ENCODE results near the gene DPYSL5. TPM values are rescaled to one million over a fixed set of nuclear protein-coding genes. Genes with fewer than 3 reads are reported as not detected.

DPYSL5 gene
- total and polyA plus RNA-seq, 2 donors (not counting 3 experiments of a cell fraction or from before 2014, with no cell fraction given), result not detected

DNA sequence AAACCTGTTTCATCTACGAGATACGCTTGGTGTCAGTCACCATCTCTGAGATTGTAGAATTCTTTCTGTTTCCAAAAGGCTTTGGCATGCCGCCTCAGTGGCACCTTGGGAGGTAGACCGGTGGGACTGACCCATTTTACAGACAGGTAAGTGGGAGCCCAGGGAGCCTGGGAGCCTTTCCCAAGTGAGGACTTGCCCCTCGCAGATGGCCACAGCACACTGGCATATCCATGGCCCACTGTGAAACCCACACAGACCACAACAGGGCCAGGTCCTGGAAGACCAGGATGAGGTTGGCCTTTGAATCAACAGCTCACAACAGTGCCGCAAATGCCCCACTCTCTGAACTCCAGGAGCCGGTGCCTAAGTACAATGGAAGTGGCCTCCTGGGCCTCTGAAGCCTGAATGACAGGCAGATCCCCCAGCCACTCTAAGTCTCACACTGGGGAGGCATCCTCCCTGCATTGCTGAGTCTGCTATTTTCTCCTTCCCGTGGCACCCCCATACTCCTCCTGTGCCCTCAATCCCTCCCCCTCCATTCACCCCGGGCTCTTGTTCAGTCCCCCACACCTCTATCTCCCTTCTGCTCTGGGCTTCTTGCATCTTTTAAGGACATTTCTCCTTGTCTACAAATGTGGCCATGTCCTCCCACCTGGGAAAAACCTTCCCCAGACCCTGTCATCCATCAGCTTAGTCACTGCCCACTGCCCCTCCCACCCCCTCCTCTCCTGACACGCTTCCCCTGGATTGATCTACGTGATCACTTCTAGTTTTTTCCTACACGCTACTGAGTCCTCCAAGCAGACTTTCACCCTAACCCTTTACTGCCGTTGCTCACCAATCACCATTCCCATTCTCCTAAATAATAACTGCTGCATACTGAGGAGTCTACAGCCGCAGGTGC lies 35.9 kb upstream of the DPYSL5 start:
- H3K4me2 ChIP-seq (ENCODE audit: insufficient read depth, low read length), result no peak overlapping the region
- no peak overlapping the region for H2AFZ ChIP-seq (ENCODE audit: low read depth, low read length)
- DNase-seq (ENCODE audit: low read depth, low spot score) (no peak), FAIRE-seq (no peak)
- H3K27ac ChIP-seq (ENCODE audit: insufficient read depth, low read depth, low read length), result no peak overlapping the region
- CTCF ChIA-PET, result interaction anchor here (0.6 kb wide), 1 partner anchor 577 kb away, joined by 3 read pairs; no protein-coding TSS in a partner anchor
- TF ChIP-seq, protein P1, sequence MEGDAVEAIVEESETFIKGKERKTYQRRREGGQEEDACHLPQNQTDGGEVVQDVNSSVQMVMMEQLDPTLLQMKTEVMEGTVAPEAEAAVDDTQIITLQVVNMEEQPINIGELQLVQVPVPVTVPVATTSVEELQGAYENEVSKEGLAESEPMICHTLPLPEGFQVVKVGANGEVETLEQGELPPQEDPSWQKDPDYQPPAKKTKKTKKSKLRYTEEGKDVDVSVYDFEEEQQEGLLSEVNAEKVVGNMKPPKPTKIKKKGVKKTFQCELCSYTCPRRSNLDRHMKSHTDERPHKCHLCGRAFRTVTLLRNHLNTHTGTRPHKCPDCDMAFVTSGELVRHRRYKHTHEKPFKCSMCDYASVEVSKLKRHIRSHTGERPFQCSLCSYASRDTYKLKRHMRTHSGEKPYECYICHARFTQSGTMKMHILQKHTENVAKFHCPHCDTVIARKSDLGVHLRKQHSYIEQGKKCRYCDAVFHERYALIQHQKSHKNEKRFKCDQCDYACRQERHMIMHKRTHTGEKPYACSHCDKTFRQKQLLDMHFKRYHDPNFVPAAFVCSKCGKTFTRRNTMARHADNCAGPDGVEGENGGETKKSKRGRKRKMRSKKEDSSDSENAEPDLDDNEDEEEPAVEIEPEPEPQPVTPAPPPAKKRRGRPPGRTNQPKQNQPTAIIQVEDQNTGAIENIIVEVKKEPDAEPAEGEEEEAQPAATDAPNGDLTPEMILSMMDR (IDR thresholded peaks at IDR 0.05; ENCODE audit: extremely low read depth in 1 of 2, insufficient read depth in 1 of 2, low read depth in 1 of 2, low read length in 2 of 2), result no peak
- TF ChIP-seq POLR2A (IDR thresholded peaks at IDR 0.05; ENCODE audit: low read depth, low read length) (no peak), EZH2 (IDR thresholded peaks at IDR 0.05; ENCODE audit: borderline replicate concordance, low read depth, low read length, severe bottlenecking) (no peak), POLR2AphosphoS5 (IDR thresholded peaks at IDR 0.05; ENCODE audit: insufficient read depth, low read depth, low read length) (no peak), FOS (IDR thresholded peaks at IDR 0.05; ENCODE audit: borderline replicate concordance, insufficient read depth, low read length) (no peak), GATA2 (IDR thresholded peaks at IDR 0.05; ENCODE audit: insufficient read depth, insufficient read length, low read depth, low read length) (no peak), MYC (IDR thresholded peaks at IDR 0.05; ENCODE audit: low read depth, low read length) (no peak), JUN (IDR thresholded peaks at IDR 0.05; ENCODE audit: borderline replicate concordance, insufficient read depth, insufficient read length, low read depth) (no peak)
- TF ChIP-seq, protein P2, sequence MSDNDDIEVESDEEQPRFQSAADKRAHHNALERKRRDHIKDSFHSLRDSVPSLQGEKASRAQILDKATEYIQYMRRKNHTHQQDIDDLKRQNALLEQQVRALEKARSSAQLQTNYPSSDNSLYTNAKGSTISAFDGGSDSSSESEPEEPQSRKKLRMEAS (IDR thresholded peaks at IDR 0.05; ENCODE audit: insufficient read depth, insufficient read length), result no peak
- no peaks in the 10 kb centered on the region for H3K4me1 ChIP-seq (ENCODE audit: control insufficient read depth, extremely low read depth, insufficient read depth, low read length)
- H3K9ac ChIP-seq (replicated peaks; ENCODE audit: extremely low read depth, insufficient read depth, low read length), result no peak overlapping the region
- dilution Hi-C loops (cut with MboI; ENCODE audit: extremely low pct_ligation_motif_present, low sequenced_read_pairs), result no loop called here
- H3K9me1 ChIP-seq (replicated peaks; ENCODE audit: control insufficient read depth, extremely low read depth, insufficient read depth, low read length), result no peaks in the 10 kb centered on the region
- POLR2A ChIA-PET, result no interaction called here
- no peaks in the 10 kb centered on the region for H3K79me2 ChIP-seq (ENCODE audit: control insufficient read depth, insufficient read depth, low read length)
- H4K20me1 ChIP-seq (replicated peaks; ENCODE audit: control insufficient read depth, extremely low read depth, insufficient read depth, low read length), result no peaks in the 10 kb centered on the region
- intact Hi-C loops (cut with micrococcal nuclease), result no loop called here
- H3K4me3 ChIP-seq (replicated peaks in 1 of 3; ENCODE audit: insufficient read depth in 1 of 3, low read depth in 1 of 3, low read length in 3 of 3), result no peak overlapping the region
- H3K36me3 ChIP-seq (ENCODE audit: control insufficient read depth in 2 of 2, extremely low read depth in 1 of 2, insufficient read depth in 2 of 2, low read length in 2 of 2), result no peaks in the 10 kb centered on the region
- no peaks in the 10 kb centered on the region for H3K9me3 ChIP-seq (replicated peaks; ENCODE audit: control insufficient read depth, insufficient read depth, low read length)
- peaks cover 4% of the 10 kb centered on the region in 2 experiments for H3K27me3 ChIP-seq (ENCODE audit: control insufficient read depth in 2 of 2, insufficient read depth in 2 of 2, low read length in 2 of 2)
- no TSS peak for BruUV-seq (replicated peaks)
